ENCODE measurements around the gene VKORC1L1.
"Not testable (repeated sequence)": the region's sequence is repeated elsewhere in the genome, so short reads cannot be mapped to it uniquely, and the experiment has no call there.

VKORC1L1 gene

DNA sequence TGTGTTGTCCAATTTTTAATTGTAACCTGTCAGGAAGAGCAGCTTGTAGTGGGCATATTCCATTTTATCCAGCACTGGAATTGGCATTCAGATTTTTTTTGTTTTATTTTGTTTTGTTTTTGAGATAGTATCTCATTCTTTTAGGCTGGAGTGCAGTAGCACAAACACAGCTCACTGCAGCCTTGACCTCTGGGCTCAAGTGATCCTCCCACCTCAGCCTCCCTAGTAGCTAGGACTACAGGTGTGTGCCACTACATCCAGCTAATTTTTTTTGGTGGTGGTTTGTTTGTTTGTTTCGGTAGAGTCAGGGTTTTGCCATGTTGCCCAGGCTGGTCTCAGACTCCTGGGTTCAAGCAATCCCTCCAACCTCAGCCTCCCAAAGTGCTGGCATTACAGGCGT is 64.4 kb downstream of the VKORC1L1 start:
- Histone ChIP-seq H3K4me3 (ENCODE audit: severe bottlenecking) (no peak overlapping the region), H3K27ac (ENCODE audit: poor library complexity, severe bottlenecking) (no peak overlapping the region), H3K27me3 (ENCODE audit: insufficient read depth, poor library complexity, severe bottlenecking) (no peaks in the 10 kb centered on the region), H3K36me3 (ENCODE audit: low read depth) (0 out of 2 replicates have a peak, but pooled peaks cover 6% of the 10 kb centered on the region), H3K9me3 (ENCODE audit: severe bottlenecking) (peaks cover 2% of the 10 kb centered on the region), H3K4me1 (ENCODE audit: insufficient read depth, poor library complexity, severe bottlenecking) (no peaks in the 10 kb centered on the region)
- no peak for ATAC-seq (ENCODE audit: low read depth)
- DNase-seq (ENCODE audit: low spot score), result no peak
- TF ChIP-seq, protein P1, sequence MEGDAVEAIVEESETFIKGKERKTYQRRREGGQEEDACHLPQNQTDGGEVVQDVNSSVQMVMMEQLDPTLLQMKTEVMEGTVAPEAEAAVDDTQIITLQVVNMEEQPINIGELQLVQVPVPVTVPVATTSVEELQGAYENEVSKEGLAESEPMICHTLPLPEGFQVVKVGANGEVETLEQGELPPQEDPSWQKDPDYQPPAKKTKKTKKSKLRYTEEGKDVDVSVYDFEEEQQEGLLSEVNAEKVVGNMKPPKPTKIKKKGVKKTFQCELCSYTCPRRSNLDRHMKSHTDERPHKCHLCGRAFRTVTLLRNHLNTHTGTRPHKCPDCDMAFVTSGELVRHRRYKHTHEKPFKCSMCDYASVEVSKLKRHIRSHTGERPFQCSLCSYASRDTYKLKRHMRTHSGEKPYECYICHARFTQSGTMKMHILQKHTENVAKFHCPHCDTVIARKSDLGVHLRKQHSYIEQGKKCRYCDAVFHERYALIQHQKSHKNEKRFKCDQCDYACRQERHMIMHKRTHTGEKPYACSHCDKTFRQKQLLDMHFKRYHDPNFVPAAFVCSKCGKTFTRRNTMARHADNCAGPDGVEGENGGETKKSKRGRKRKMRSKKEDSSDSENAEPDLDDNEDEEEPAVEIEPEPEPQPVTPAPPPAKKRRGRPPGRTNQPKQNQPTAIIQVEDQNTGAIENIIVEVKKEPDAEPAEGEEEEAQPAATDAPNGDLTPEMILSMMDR (IDR thresholded peaks at IDR 0.05; ENCODE audit: poor library complexity, severe bottlenecking), result no peak

DNA sequence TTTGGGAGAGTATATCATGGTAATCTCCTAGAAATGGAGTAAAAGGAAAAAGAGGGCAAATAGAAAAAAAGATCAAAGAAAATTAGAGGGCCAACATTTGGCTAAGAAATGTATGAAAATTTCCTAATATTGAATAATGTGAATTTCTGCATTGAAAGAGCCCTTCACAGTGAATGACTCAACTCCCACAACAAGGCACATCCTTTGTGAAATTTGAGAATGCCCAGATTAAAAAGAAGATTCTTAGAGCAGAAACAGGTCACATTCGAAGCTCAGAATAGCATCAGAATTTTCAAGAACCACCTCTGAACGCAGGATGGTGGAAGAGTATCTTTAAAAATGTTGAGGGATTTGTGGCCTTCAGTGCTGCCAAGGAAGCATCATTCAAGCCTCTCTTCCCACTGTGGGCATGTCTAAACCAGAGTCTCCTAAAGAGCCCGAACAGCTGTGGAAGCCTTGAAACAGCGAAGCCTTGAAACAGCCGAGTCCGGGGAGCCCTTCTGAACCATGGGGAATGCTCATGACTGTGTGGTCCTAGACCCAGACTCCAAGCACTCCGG is 65.5 kb downstream of the VKORC1L1 start:
- DNase-seq (ENCODE audit: low spot score) (no peak), ATAC-seq (ENCODE audit: low read depth) (no peak)
- H3K4me1 ChIP-seq (ENCODE audit: insufficient read depth, poor library complexity, severe bottlenecking), result no peaks in the 10 kb centered on the region
- H3K36me3 ChIP-seq (ENCODE audit: low read depth), result 0 out of 2 replicates have a peak, but pooled peaks cover 6% of the 10 kb centered on the region
- no peak overlapping the region for H3K4me3 ChIP-seq (ENCODE audit: severe bottlenecking)
- H3K27ac ChIP-seq (ENCODE audit: poor library complexity, severe bottlenecking), result no peak overlapping the region
- TF ChIP-seq, protein P1 (IDR thresholded peaks at IDR 0.05; ENCODE audit: poor library complexity, severe bottlenecking), result no peak
- no peaks in the 10 kb centered on the region for H3K27me3 ChIP-seq (ENCODE audit: insufficient read depth, poor library complexity, severe bottlenecking)
- peaks cover 2% of the 10 kb centered on the region for H3K9me3 ChIP-seq (ENCODE audit: severe bottlenecking)

DNA sequence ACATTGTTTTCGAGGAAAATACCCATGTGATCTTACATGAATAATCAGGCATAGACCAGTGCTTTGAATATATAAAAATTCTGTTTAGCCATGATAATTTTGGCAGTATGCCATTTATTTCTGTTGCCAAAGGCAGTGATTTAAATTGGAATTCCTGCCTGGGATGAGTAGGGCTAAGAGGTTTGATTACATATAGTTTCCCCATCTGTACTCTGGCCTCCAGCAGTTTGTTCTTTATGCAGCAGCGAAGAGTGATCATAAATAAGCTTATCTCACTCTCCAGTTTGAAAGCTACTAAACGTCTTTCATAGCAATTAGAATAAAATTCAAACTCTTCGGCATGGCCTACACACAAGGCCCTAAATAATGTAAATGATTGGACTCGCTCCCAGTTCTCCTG is 72.9 kb downstream of the VKORC1L1 start:
- H3K4me1 ChIP-seq (ENCODE audit: insufficient read depth, poor library complexity, severe bottlenecking); H3K27ac ChIP-seq (ENCODE audit: poor library complexity, severe bottlenecking); H3K4me3 ChIP-seq (ENCODE audit: severe bottlenecking); H3K9me3 ChIP-seq (ENCODE audit: severe bottlenecking); H3K36me3 ChIP-seq (ENCODE audit: low read depth); H3K27me3 ChIP-seq (ENCODE audit: insufficient read depth, poor library complexity, severe bottlenecking); DNase-seq (ENCODE audit: low spot score): not testable (repeated sequence)
- ATAC-seq (ENCODE audit: low read depth), result peak; percentile 31; the same call in 1 of the 3 replicates

DNA sequence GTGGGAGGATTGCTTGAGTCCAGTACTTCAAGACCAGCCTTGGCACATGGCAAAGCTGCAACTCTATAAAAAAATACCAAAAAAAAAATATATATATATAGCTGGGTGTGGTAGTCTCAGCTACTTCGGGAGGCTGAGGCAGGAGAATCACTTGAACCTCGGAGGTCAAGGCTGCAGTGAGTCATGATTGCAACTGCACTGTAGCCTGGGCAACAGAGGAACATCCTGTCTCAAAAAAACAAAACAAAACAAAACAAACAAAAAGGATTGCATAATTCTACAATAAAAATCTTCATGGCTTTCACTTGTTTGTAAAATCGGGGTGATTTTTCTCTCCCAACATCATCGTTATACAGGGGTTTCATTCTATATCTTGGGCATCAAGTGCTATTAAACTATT is 74.0 kb downstream of the VKORC1L1 start:
- H3K9me3 ChIP-seq (ENCODE audit: severe bottlenecking), result no peaks in the 10 kb centered on the region
- 0 out of 2 replicates have a peak, but pooled peaks cover 4% of the 10 kb centered on the region for H3K36me3 ChIP-seq (ENCODE audit: low read depth)
- TF ChIP-seq, protein P1 (IDR thresholded peaks at IDR 0.05; ENCODE audit: poor library complexity, severe bottlenecking), result no peak
- H3K27me3 ChIP-seq (ENCODE audit: insufficient read depth, poor library complexity, severe bottlenecking), result no peaks in the 10 kb centered on the region
- DNase-seq (ENCODE audit: low spot score) (no peak), ATAC-seq (ENCODE audit: low read depth) (peak; percentile 42; the same call in 1 of the 3 replicates)
- H3K4me3 ChIP-seq (ENCODE audit: severe bottlenecking), result no peak overlapping the region
- H3K4me1 ChIP-seq (ENCODE audit: insufficient read depth, poor library complexity, severe bottlenecking), result peaks cover 11% of the 10 kb centered on the region
- no peak overlapping the region for H3K27ac ChIP-seq (ENCODE audit: poor library complexity, severe bottlenecking)

DNA sequence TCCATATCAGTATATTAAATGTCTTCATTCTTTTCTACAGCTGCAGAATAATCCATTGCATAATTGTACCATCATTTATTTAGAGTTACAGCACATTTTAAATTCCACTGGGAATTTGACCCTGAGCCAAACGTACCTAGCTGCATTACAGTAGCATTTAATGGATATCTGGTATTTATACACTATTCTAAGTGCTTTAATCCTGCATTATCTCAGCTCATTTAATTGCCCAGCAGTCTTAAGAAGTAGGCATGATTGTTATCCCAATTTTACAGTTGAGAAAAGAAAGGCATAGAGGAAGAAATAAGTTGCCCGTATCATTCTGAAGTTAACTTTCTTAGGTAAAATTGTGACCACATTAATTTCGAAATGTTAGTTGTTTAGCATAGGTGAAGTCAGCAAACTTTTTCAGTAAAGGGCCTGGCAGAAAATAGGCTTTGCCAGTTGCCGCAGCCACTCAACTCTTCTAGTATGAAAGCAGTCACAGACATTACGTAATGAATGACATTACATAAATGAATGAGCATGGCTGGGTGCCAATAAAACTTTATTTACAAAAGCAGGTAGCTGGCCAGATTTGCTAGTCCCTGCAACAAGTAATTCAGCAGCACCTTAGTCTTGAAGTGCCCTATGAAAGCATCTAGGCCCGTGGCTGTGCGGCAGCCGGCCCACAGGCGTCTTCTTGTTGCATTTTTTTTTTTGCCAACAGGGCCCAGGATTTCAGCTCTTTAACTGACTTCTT is 79.1 kb downstream of the VKORC1L1 start:
- H3K27ac ChIP-seq (ENCODE audit: poor library complexity, severe bottlenecking), result no peak overlapping the region
- H3K27me3 ChIP-seq (ENCODE audit: insufficient read depth, poor library complexity, severe bottlenecking), result no peaks in the 10 kb centered on the region
- no peak for DNase-seq (ENCODE audit: low spot score)
- peaks cover 8% of the 10 kb centered on the region for H3K4me1 ChIP-seq (ENCODE audit: insufficient read depth, poor library complexity, severe bottlenecking)
- peaks cover 25% of the 10 kb centered on the region for H3K36me3 ChIP-seq (ENCODE audit: low read depth)
- H3K9me3 ChIP-seq (ENCODE audit: severe bottlenecking), result no peaks in the 10 kb centered on the region
- ATAC-seq (ENCODE audit: low read depth), result no peak
- no peak overlapping the region for H3K4me3 ChIP-seq (ENCODE audit: severe bottlenecking)
- TF ChIP-seq, protein P1 (IDR thresholded peaks at IDR 0.05; ENCODE audit: poor library complexity, severe bottlenecking), result no peak

Measured in RWPE2 (cell line).